ENCODE results near the gene VTI1A. TPM values are rescaled to one million over a fixed set of nuclear protein-coding genes. Genes with fewer than 3 reads are reported as not detected.

VTI1A gene
- total and polyA plus RNA-seq, 12 donors = 5.2 to 64.1 (median 22.0) TPM

DNA sequence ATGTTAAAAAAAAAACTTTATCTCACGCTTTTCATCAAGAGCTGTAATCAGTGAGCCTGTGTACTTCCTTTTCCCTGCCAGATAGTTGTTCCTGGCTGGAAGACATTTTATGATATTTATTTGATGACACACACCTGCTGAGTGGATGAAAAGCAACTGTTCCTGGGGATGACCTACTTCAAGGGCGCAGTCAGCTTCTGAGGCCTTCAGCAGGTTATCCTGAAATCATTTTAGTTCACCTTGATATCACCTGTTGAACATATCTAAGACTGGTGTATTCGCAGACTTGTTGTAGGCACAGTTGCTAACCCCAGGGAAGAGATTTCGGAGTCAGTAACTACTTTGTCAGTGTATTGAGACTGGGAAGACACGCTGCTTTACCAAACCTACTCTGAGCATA lies 268.6 kb downstream of the VTI1A start:
- H3K4me1 ChIP-seq (replicated peaks in 1 of 2) = no peaks in the 10 kb centered on the region
- no peak for TF ChIP-seq POLR2A (IDR thresholded peaks at IDR 0.05)
- TF ChIP-seq, protein P1, sequence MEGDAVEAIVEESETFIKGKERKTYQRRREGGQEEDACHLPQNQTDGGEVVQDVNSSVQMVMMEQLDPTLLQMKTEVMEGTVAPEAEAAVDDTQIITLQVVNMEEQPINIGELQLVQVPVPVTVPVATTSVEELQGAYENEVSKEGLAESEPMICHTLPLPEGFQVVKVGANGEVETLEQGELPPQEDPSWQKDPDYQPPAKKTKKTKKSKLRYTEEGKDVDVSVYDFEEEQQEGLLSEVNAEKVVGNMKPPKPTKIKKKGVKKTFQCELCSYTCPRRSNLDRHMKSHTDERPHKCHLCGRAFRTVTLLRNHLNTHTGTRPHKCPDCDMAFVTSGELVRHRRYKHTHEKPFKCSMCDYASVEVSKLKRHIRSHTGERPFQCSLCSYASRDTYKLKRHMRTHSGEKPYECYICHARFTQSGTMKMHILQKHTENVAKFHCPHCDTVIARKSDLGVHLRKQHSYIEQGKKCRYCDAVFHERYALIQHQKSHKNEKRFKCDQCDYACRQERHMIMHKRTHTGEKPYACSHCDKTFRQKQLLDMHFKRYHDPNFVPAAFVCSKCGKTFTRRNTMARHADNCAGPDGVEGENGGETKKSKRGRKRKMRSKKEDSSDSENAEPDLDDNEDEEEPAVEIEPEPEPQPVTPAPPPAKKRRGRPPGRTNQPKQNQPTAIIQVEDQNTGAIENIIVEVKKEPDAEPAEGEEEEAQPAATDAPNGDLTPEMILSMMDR (IDR thresholded peaks at IDR 0.05) = no peak
- intact Hi-C loops (cut with DNase I) = loop anchor here (10.0 kb wide), 2 partner anchors 229 to 419 kb away; no protein-coding TSS in a partner anchor
- no peak overlapping the region for H3K4me3 ChIP-seq
- no peak overlapping the region for H3K27ac ChIP-seq
- 92 to 95% (median 94%) methylated on average over 5 of the region's 5 CpGs for WGBS, 4 donors
- H3K36me3 ChIP-seq (replicated peaks in 1 of 2) = no peaks in the 10 kb centered on the region
- H3K9me3 ChIP-seq (replicated peaks in 1 of 3) = no peaks in the 10 kb centered on the region
- H3K27me3 ChIP-seq = no peaks in the 10 kb centered on the region
- no peak for DNase-seq

DNA sequence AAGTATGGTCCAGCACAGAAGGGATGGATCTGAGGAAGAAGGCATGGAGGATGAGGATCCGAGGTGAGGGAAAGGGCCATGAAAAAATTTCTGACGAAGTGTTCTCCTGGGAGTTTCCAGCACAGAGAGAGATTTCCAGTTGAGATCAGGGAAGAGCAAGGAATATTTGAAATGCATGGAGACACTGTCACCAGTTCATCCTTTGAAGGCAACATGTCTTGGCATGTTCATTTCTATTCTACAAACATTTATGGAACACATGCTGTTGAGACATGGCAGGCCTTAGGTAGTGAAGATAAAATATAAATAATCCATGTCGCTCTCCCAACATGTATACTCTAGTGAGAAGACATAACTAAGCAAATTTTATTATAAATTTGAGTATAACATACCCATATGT lies 269.1 kb downstream of the VTI1A start:
- no peak for TF ChIP-seq POLR2A (IDR thresholded peaks at IDR 0.05)
- TF ChIP-seq, protein P1 (IDR thresholded peaks at IDR 0.05) = no peak
- no peaks in the 10 kb centered on the region for H3K9me3 ChIP-seq (replicated peaks in 1 of 3)
- H3K4me1 ChIP-seq (replicated peaks in 1 of 2) = no peaks in the 10 kb centered on the region
- no peak overlapping the region for H3K4me3 ChIP-seq
- WGBS, 4 donors = 94 to 100% (median 96%) methylated on average over 3 of the region's 3 CpGs
- no peak for DNase-seq
- intact Hi-C loops (cut with DNase I) = loop anchor here (10.0 kb wide), 2 partner anchors 229 to 419 kb away; no protein-coding TSS in a partner anchor
- H3K36me3 ChIP-seq (replicated peaks in 1 of 2) = no peaks in the 10 kb centered on the region
- H3K27ac ChIP-seq = no peak overlapping the region
- H3K27me3 ChIP-seq = no peaks in the 10 kb centered on the region

DNA sequence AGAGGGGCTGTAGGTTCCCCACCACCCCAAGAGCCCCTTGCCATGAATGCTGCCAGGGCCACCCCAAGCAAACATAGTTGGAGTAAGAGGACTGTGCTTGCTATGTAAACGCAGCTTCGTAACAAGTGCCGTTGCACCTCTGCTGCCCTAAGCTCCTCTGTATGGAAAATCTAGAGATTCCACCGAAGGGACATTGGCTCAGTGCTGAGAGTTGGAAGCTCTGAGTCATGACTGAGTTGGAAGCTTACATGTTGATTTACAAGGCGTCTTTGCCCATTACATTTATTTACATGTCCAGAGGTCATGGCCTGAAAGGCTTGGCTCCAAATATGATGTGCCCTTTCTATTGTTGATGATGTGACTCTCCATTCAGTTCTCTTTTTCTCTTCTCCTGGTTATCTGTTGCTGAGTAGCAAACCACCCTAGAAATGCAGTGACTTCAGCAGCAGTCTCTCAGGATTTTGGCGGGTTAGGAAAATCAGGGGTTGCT lies 270.0 kb downstream of the VTI1A start:
- intact Hi-C loops (cut with DNase I) = loop anchor here (10.0 kb wide), 2 partner anchors 228 to 418 kb away; no protein-coding TSS in a partner anchor
- TF ChIP-seq, protein P1 (IDR thresholded peaks at IDR 0.05) = no peak
- no peak for TF ChIP-seq POLR2A (IDR thresholded peaks at IDR 0.05)
- Histone ChIP-seq H3K4me3 (no peak overlapping the region), H3K36me3 (replicated peaks in 1 of 2) (no peaks in the 10 kb centered on the region), H3K27me3 (no peaks in the 10 kb centered on the region), H3K27ac (no peak overlapping the region), H3K4me1 (replicated peaks in 1 of 2) (no peaks in the 10 kb centered on the region), H3K9me3 (replicated peaks in 1 of 3) (no peaks in the 10 kb centered on the region)
- peak in 5 of 7 donors; percentile 14 to 57 (median 31) for DNase-seq
- WGBS, 4 donors = 69 to 87% (median 76%) methylated on average over 6 of the region's 6 CpGs

DNA sequence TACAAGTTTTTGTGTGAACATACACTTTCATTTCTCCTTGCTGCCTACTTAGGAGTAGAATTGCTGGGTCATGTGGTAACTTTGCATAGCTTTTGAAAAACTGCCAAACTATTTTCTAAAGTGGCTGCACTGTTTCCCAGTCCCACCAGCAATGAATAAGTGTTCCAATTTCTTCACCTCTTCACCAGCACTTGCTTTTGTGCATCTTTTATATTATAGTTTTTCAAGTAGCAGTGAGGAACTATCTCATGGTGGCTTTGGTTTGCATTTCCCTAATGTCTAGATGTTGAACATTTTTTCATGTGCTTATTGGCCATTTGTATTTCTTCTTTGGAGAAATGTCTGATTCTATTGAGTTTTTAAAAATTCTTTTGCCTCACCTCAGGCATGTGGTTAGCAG lies 273.2 kb downstream of the VTI1A start:
- no peak overlapping the region for H3K27ac ChIP-seq
- H3K9me3 ChIP-seq (replicated peaks in 1 of 3) = no peaks in the 10 kb centered on the region
- intact Hi-C loops (cut with DNase I) = loop anchor here in 1 of 2 donors (10.0 kb wide), 2 partner anchors 405 to 665 kb away; no protein-coding TSS in a partner anchor

More for the DNA sequence above, 273.2 kb downstream of the VTI1A start:
- Histone ChIP-seq H3K4me3 (no peak overlapping the region), H3K36me3 (replicated peaks in 1 of 2) (no peaks in the 10 kb centered on the region), H3K4me1 (replicated peaks in 1 of 2) (no peaks in the 10 kb centered on the region), H3K27me3 (no peaks in the 10 kb centered on the region)
- DNase-seq = no peak
- TF ChIP-seq, protein P1 (IDR thresholded peaks at IDR 0.05) = no peak
- TF ChIP-seq POLR2A (IDR thresholded peaks at IDR 0.05) = no peak

Measured in adrenal gland (tissue), 12 donors.